NCI-H345 treated with DMSO at 0.1 percent for 48 hours (cell line): Measurements from ENCODE around the gene LANCL2.
"Not testable (repeated sequence)": the region's sequence is repeated elsewhere in the genome, so short reads cannot be mapped to it uniquely, and the experiment has no call there.

Experiments
- DNase-seq: peaks from one replicate; lab custom pipeline; 2025; ENCODE audit not compliant: unreplicated experiment; lab: John Stamatoyannopoulos, UW

LANCL2 gene

DNA sequence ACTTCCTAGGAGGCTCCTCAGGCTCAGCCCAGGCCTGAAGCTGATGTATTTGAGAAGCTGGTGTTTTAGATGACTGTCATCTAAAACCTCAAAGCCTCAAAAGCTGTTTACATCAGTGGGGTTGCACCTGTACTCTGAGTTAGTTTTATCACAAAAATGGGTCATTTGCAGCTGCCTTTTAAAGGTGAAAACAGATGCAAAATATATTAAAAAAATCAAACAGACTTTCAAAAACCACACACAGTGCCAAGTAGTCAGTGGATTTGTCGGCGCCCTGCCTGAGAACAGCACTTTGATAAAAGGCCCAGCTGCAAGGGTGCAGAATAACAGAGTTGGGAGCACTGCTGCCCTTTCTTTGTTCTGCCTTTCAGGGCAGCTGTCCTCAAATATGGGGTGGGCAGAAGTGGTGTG lies 104.1 kb downstream of the LANCL2 start:
- DNase-seq, result peak; percentile 14

DNA sequence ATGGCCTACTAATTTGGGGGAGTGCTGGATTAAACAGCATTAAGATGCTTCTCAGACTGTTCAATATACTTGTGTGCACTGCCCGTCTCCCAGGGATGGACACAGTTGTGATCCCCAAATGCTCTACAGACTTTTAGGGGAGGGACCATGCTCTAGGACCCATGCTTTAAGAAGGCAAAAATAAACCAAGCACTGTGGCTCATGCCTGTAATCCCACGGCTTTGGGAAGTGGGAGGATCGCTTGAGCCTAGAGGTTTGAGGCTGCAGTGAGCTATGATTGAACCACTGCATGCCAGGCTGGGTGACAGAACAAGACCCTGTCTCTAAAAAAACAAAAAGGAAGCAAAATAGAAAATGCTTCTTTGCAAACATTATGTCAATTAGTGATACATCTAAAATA lies 104.6 kb downstream of the LANCL2 start:
- DNase-seq, result no peak

DNA sequence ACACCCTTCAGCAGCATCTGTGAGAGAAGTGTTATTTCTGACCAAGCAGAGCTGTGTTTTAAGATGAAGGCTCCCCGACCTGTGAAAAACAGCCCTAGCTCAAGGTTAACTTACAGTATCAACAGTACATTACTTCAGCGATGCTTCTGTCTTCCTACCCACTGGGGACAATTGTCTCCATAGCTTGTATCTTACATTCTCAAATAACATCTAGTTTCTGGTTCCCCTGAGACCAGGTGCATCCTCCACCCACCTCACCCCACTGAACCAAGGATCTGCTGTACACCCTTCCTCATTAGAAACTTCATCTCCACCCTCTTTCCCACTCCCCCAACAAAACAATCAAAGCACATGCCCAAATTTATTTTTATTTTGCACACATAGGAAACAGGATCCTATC lies 105.1 kb downstream of the LANCL2 start:
- DNase-seq, result no peak

DNA sequence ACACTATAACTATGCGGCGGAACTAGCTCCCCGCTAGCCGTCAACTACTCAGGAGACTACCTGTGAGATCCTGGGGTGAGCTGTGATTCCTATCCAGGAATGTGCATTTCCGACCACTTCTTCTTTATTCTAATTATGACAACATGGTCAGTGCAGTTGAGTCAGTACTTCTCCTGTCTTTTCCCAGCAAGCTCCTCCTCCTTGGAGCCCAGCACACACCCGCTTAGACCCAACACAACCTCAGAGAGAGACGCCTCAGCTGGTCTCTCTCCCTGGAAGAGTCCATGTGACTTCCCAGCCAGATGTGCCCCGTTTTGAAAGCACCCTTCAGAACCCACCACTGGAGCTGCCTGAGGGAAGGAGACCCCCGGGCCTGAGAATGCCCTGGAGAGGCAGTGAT lies 106.5 kb downstream of the LANCL2 start:
- DNase-seq, result not testable (repeated sequence)

DNA sequence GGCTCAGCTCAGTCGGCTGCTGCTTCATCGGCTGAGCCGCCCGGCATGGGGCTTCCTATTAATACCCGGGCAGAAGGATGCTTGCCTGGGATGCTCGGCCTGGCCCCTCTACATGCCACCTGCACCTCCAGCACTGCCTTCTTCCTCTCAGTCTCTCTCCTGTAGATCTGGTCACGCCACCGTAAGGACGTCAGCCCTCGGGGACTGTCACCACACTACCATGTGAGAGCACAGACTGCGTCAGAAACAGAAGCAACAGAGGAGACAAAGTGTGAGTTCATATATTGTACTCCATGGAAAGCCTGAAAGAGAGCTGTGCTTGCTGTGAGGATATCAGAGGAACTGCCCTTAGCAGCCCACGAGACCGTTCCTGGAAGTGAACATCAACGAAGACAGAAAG lies 107.3 kb downstream of the LANCL2 start:
- DNase-seq, result not testable (repeated sequence)

DNA sequence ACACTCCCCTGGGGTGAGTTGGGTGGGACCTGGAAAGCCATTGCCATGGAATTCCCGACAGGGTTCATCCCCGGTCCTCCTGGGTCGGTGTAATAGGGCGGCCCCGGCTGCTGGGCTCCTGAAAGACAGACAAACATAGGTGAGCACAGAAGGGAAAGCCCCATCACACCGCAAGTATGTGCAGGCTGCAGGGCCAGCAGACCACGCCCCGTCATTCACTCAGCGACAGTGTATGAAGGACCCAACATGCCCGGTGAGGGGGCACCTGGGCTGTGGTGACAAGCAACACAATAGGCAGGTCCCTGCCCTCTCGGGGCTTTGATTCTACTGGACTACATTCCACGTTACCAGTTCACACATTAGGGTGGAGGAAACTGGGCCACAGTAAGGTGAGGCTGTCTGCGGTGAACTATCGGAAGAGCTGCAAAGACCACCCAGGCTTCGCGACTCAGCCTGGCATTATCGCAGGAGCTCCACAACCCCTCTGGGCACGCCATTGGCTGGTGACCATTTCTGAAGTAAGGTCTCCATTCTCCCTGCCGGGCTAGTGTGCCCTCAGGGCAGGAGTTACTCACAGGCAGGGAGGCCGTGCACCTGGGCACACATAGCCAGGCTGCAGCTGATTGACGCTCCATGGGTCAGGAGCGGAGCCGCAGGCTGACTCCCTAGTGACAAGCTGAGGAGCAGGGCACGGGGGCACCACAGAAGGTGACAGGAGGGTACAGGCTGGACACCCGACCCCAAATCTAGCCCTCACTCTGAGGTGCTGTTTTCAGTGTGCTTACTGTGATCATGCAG lies 108.0 kb downstream of the LANCL2 start:
- DNase-seq, result no peak

DNA sequence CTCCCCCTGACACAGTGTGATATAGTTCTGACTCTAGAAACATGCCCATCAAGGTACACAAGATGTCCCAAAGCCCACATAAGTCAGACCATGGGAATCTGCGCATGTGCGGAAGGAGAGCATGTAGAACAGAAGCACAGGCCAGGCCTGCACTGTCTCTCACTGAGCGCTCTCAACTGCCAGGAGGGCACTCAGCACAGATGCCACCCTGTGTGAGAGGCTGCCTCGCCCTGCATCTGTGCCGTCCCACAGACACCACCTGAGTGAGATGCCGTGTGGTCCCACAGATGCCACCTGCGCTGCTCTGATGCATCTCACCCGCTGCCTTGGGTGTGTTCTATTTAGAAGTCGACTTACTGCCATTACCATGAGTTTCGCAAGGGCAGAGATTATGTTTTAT lies 108.8 kb downstream of the LANCL2 start:
- no peak for DNase-seq

DNA sequence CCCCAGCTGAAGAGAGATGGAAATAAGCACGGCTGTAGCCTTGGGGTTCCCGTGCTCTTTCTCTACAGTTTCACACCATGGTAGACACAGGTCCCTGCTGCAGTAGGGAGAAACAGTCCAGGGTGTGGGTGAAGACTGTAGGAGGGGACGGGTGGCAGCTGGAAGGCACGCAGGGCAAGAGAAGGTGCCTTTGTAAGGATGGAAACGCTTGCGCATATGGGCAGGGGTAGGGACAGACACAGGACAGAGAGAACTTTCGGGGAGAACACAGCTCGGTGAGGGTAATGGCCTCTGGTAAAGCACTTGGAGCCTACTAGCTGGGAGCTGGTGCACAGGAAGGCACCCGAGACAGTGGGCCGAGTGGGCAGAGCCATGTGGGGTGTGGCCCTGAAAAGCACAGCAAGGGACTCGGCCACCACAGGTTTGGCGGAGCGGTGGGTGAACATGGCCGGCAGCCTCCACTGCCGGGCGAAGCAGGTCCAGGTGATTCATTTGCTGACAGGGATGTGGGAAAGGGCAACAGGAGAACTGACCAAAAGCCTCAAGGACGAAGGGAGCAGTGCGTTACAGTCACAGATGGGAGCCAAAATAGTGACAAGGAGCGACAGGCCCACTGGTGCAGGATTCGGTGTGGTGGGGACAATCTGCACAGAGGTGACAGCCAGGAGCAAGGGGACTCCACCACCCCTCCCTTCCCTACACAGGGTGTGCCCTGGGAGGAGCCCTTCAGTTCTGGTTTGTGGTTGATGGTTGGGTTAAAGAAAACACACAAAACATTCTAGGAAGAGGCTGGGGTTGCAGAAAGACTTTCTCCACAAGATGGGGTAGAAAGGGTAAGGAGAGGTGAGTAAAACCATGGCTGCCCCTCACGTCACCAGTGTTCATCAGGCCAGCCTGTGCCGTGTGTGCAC lies 110.1 kb downstream of the LANCL2 start:
- no peak for DNase-seq

DNA sequence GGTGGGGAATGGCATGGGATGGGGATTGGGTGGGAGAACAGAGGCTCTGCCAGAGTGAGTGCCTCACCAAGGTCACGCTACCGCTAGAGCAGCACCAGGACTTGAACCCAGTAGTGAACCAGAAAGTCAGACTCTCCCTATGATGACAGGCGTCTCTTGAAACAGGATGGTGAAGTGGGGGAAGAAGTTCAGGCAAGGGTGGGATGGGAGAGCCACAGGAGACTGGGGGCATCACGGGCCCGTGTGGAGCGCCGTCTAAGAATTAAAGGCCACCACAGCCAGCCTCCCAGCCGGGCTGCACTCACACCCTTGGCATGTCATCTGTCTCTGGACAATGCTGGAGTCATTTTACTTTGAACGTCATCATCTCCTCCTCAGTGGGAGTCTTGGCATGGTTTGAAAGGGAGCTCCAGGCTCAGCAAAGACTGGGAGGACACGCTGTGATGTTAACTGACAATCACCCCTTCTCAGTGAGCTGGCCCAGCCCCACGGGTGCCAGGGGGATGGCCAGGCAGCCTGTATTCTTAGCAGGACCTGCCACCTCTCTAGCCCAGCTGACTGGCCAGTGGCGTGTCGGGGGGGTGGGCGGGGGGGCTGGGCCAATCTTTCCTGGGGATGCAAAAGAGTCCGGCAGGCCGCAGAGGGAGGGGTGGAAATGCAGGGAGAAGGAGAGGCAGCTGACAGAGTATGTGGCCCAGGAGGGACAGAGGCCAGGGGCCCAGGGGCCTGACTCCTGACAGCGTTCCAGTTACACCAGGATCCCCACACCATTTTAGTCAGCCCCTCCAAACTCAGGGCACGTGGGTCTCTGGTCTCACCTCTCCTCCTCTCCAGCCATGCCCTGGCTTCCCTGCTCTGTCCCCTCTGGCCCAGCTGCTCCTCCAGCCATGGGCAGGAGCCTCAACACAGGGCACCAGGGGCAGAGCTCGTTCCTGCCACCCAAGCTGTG lies 111.0 kb downstream of the LANCL2 start:
- DNase-seq, result peak; percentile 6

DNA sequence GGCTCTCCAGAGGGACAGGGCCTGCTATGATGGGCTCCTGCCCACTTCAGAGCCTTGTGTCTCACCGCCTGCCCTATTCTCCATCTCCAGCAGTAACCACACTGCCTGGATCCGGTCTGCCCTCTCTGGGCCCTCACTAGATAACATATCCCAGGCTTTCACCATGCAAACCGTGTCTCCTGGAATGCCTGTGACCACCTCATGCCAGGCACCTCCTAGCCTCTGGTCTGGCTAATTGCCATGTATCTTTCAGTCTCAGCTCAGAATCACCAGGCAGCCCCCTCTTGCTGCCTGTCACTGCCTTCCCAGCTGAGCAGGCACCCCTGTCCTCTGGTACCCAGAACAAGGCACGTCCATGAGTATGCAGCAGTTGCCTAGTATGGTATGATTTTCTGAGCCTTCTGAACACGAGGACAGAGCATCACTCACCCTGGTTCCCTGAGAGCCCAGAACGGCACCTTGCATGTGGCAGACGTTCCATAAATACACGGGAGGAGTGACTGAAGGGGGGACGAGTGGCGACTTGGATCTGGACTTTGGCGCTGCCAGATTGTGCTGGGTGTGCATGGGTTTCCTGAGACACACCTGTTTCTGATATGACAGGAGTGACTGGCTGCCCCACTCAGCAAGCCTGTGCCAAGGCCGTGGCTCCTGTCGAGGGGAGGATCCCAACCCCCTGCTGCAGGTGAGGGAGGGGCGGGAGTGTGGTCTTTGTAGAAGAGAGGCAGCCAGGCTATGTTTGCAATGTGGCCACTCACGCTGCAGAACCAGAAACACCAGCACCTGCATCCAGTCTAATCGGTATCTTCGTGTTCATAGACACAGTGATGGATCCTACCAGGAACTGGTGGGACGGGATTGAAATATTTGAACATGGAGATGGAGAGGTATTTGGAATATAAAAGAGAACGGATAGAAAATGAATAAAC lies 112.0 kb downstream of the LANCL2 start:
- DNase-seq, result no peak

DNA sequence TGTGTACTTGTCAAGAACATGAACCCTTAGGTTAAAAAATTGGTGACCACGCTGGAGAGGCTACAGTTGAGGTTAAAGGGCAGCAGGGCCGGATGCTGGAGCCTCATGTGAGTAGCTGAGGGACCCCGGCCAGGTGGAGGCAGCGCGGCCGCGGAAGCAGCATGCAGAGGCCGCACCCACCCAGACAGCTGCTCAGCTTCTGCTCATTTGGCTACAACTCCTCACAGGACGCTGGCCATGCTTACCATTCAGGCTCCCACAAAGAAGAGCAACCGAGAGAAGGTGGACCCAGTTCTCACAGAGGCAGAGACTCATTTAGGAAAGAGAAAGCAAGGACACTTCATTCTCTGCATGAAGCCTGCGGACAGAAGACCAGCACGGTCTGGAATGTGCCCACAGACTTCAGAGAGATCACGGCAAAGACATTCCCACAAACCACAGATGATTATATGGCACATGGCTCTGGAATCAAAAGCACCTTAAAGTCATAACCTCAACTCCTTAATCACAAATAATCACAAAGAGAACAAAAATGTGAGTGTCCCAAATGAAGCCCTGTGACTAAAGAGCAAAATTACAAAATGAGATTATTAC lies 112.7 kb downstream of the LANCL2 start:
- DNase-seq, result no peak

DNA sequence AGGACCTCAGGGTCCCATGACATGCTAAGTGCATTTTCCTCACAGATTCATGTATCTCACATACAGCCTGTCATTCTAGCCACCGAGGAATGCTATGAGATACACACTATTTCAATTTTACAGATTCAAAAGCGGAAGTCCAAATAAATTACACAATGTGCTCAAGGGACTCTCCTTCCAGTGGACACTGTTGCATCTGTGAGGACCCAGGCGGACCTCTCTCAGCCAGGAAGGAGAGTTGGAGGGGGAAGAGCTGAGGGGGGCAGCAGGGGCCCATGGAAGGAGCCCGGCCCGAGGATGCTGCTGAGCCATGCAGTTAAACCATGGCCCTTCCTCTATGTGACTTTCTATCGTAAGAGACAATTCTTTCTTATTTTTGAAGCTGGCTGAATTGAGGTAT lies 113.6 kb downstream of the LANCL2 start:
- DNase-seq, result no peak

DNA sequence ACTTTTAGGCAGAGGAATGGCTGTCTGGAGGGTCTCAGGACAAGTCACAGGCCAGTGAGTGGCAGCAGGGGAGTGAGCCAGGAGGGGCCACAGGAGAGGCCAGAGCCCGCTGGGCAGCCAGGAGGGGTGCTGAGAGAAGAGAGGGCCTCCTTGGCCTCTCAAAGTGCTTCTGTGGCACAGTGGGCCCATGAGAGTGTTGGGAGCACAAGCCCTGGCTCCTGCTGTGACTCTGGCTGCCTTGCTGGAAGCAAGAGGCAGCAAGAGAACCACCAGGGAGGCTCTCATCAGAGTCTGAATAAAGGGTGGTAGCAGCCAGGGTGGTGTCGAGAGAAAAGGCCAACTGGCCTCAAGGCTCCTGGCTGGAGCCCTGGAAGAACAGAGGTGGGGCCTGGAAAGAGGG lies 116.0 kb downstream of the LANCL2 start:
- DNase-seq, result no peak

DNA sequence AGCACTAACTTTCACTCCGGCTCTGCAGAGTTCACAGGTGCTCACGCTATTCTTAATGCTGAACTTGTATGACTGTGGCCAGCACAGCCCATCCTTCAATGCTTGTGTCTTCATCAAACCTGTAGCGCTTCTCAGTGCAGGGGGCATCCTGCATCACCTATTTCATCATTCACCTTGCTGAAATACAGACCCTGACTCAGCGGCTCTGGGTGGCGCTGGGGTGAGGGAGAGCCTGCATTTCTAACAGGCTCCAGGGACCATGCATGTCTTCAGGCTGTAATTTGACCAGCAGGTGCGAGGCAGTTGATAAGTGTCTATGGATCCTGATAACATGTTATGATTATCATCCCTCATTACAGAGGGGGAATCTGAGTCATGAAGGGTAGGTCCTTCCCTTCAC lies 117.9 kb downstream of the LANCL2 start:
- no peak for DNase-seq
